Kasumi-1 (cell line): ENCODE measurements around the gene VEPH1.

ENCODE experiments used
- DNase-seq, 2 experiments: peaks; one replicate each; lab custom pipeline; 2025; lab: John Stamatoyannopoulos, UW

The VEPH1 gene

GRCh38 chr3:157257101-157257500, 246.1 kb downstream of the VEPH1 start:
- no peak for DNase-seq

GRCh38 chr3:157255797-157256196, 247.4 kb downstream of the VEPH1 start:
- no peak for DNase-seq

DNA sequence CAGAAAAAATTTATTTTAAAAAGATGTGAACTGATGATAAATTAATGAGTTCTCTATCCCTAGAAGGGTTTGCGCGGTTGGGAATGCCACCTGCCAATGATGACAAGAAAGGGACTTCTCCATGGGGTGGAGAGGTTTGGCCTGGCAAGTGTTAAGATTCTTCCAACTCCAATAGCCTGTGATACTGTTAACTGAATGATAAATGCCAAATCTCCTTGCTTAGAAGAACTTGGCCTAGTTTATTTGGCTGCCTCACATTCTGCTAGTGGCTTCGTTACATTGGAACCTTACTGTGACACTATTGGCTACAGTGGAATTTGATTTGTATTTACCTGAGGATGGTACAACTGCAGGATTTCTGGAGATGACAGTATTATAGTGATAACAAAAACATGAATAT, 251.5 kb downstream of the VEPH1 start:
- DNase-seq: no peak

DNA sequence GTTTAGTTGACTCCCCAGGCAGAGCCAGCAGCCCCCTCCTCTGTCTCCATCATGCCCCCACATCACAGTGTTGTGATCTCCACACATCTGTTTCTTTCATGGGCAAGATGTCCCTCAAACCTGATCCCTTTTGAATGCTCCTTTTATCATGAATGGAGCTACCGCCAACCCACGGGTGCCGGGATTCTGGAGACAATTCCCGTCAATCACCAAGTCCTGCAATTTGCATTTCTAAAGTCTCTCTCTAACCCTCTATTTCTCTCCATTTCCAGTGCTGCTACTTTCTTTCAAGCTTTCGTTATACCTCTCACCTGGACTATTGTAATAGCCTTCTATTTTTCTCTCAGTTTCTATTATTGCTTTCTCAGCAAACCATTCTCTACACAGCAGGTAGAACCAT, 253.6 kb downstream of the VEPH1 start:
- no peak for DNase-seq

GRCh38 chr3:157248590-157249422, 254.4 kb downstream of the VEPH1 start:
- peak; percentile 60 to 68 for DNase-seq

DNA sequence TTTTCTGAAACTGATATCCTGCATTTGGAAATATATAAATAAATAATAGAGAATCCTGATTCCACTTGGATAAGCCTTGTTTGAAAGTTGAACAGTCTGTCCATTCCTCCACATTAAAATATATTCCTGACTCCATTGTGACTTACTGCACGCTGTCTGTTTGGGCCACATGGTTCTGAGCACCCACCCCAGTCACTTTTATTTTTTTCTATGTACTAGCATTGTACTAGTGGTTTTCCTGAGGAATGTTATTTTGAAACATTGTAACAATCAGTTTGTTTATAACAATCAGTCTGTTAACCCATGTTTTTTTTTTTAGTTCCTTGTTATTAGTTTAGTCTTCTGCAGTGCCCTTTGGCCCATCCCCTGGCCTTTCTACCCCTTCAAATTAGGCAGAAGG, 255.8 kb downstream of the VEPH1 start:
- peak in 1 of 2 experiments; percentile 16 for DNase-seq

DNA sequence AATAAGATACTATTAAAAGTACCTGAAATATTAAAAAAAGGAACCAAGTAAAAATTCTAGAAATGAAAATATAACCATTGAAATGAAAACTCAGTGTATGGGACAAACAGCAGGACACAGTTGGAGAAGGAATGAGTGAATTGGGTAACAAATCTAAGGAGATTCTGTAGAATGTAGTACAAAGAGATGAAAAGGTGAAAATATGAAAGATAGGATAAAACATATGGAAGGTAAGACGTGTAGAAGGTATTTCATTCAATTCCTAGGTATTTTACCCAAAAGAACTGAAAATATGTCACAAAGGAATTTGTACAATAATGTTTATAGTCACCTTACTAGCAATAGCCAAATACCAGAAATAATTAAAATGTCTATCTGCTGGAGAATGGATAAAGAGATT, 260.4 kb downstream of the VEPH1 start:
- no peak for DNase-seq

DNA sequence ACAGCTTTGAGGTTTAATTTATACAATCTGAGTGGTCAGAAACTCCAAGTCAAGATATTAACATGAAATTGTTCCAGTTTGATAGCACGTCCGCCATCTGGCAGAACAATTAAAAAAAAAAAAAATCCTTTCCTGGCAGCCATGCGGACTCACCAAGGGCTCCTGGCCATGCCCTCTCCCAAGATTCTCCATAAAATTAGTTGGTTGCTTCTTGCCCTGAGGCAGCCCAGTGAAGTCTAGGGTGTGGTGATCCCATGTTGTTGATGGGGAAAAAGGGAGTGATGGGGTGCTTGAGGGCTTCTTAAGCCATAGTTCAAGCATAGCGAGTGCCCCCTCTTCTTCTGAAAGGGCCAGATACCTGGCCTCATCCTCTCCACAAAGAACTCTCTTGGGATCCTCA, 261.6 kb downstream of the VEPH1 start:
- no peak for DNase-seq

DNA sequence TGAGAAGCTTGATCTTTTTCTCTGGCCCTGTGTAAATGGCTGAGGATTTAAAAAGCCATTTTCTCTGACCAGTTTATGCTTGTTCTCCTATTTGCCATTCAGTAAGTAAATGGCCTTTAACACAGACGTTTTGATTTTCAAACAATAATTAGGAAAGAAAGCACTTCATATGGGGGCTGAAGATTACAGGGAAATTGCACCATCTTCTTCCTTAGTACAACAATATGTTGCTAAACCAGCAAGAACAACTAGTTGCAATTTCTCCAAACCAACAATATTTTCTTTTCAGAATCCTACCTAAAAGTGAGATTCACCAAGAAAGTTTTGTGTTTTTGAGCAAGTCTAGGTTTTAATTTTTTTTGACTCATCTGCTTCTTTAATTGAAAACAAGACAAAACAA, 262.8 kb downstream of the VEPH1 start:
- DNase-seq: no peak

GRCh38 chr3:157239082-157239704, 264.0 kb downstream of the VEPH1 start:
- peak; percentile 68 to 70 for DNase-seq

- no peak for DNase-seq
Measured at GRCh38 chr3:157238457-157238856, 264.8 kb downstream of the VEPH1 start.

- DNase-seq: no peak
Measured at GRCh38 chr3:157237886-157238285, 265.3 kb downstream of the VEPH1 start.

- no peak for DNase-seq
Measured at GRCh38 chr3:157235291-157235690, 267.9 kb downstream of the VEPH1 start.

GRCh38 chr3:157233923-157234322, 269.3 kb downstream of the VEPH1 start:
- no peak for DNase-seq

- no peak for DNase-seq
Measured at GRCh38 chr3:157232141-157232540, 271.1 kb downstream of the VEPH1 start.

DNA sequence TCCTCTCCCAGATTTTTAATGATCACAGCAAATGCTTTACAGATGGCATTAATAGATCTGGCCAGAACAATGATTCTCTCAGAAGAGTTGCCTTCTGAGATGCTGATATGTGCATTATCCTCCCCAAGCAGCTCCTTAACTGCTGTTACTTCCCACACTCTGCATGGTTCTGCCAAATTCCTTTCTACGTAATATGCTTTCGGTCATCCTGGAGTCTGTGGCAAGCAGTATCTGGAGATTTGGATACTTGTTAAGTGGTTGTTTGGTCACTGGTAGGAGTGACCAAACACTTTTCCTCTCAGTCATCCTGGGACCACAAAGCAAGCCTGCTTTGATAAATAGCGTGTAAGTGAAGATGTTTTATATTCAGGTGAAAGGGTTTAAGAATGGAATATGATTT, 272.1 kb downstream of the VEPH1 start:
- DNase-seq: no peak

GRCh38 chr3:157226173-157226847, 276.9 kb downstream of the VEPH1 start:
- no peak for DNase-seq

DNA sequence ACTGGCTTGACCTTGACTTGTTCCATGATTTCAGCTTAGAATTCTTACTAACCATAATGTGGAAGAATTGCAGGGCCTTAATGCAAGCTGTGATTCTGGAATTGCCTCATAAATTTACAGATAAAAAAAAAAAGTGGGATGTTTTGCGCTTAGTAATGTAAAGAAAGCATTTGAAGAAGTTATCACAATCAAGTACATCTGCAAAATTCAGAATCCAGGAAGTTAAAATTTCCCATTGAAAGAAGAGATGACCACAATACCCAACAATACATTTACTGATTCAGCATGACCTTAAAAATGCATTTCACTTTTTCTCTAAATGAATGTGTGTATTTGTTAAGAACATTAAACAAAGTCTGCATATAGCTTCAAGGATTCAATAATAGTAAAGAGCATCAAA, 278.2 kb downstream of the VEPH1 start:
- no peak for DNase-seq

- no peak for DNase-seq
Measured at GRCh38 chr3:157220883-157221282, 282.3 kb downstream of the VEPH1 start.

GRCh38 chr3:157220211-157220610, 283.0 kb downstream of the VEPH1 start:
- no peak for DNase-seq

DNA sequence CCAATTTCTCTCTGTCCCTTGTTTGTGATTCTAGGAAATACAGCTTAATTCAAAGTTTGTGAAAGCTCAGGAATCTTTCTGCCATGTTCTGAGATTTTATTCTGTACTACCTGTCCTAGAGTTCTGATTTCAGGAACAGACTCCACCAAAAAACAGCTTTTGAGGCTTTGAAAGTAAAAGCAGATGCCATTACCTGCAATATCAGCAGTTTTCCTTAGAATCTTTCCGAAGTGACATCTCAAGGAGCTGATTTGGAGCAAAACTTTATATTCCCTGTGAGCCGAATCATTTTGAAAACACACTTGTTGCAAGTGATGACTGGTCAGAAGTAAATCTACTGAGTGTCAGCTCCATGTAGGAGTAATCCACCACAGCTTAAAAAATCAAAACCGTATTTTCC, 284.0 kb downstream of the VEPH1 start:
- DNase-seq: no peak
